HG03060 (cell line): ENCODE results near the gene GAPDHS.

ENCODE experiments used
- ATAC-seq: cut with Tn5 transposase; IDR thresholded peaks from one replicate; pipeline ENCODE4 v1.9.1; 2021; ENCODE audit warnings: low read depth, moderate number of reproducible peaks; ENCODE audit not compliant: unreplicated experiment

Gene GAPDHS

DNA sequence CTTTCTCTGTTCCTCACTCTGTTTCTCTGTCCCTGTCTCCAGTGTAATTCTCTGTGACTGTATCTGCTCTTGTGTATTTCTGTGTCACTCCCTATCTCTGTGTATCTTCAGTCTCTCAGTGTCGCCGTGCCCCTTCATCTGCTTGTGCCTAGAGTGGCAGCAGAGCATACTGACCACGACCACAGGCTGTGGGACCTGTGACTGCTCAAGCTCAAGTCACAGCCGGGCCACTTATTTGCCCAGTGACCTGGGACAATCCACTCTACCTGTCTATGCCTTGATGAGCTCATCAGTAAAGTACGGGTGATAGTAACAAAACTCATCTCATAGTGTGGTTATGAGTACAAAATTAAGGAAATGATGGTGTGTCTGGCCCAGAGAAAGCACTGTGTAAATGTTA is 20.8 kb downstream of the GAPDHS start:
- no peak for ATAC-seq

DNA sequence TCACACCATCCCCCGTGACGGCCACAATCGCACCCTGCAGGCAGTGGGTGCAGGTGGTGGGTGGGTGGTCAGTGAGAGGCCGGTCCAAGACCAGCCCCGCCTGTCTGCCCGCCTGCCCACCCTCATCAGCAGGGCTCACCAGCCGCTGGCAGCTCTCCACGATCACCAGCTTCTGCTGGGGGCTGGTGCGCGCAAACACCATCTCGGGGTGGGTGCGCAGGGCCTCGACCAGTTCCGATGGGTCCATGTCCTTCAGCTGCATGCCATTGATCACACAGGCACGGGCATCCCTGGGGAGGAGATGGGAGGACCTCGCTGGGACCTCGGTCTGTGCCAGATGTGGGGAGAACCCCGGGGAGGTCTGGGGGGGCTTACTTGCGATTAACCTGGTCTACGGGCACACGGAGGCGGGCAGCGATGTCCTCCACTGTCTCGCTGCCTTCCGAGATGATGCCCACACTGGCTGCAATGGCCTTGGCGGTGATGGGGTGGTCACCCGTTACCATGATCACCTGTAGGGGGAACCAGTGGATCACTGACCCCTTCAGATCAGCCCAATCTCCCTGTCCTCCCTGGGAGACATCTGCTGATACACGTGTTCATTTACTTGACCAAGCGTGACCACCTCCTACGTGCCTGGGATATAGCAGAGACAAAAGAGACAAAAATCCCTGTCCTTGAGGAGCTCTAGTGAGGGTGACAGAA is 22.2 kb downstream of the GAPDHS start:
- ATAC-seq: no peak

DNA sequence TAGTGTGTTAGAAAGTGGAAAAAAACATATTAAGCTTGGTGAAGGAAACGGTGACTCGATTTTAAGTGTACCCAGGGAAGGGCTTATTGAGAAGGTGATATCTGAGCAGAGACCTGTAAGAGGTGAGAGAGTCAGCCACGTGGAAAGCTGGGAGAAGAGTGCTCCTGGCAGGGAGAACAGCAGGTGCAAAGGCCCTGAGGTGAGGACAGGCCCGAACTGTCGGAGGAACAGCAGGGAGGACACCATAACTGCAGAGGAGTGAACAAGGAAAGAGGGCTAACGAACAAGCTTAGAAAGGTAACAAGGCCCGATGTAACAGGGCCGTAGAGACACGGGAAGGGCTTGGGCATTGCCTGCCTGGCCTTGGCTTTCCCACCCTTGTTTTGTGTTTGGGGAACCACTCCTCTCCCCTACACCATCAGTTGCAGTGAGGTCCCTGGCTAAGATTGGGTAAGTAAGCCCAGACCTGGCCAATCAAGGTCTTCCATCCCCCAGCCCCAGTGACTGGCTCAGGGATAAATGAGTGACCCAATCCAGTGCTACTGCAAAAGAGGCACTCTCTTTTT is 22.9 kb downstream of the GAPDHS start:
- no peak for ATAC-seq

DNA sequence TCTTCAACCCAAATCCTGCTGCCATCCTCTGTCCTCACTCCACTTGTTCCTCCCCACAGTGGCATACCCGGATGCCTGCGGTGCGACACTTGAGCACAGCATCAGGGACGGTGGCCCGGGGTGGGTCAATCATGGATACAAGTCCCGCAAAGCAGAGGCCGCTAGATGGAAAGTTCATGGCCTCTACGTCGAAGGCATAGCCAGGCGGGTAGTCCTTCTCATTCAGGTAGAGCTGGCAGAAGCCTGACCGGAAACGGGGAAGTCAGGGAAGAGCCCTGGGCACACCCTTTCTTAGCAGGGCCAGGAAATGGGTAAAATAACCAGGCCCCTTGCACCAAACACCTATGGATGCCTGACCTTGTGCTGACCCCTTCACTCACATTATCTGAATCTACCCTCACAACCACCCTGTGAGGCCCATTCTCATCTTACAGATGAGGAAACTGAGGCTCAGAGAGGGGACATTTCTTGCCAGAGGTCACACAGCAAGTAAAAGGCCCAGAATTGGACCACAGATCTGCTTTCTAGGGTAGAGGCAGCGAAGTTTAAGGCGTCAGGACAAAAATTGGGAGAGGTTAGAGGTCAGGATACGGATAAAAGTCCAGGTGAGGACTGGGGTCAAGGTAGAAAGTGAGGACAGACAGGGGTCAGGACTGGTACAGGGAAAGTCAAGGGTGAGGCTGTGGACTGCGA is 23.7 kb downstream of the GAPDHS start:
- ATAC-seq: no peak

DNA sequence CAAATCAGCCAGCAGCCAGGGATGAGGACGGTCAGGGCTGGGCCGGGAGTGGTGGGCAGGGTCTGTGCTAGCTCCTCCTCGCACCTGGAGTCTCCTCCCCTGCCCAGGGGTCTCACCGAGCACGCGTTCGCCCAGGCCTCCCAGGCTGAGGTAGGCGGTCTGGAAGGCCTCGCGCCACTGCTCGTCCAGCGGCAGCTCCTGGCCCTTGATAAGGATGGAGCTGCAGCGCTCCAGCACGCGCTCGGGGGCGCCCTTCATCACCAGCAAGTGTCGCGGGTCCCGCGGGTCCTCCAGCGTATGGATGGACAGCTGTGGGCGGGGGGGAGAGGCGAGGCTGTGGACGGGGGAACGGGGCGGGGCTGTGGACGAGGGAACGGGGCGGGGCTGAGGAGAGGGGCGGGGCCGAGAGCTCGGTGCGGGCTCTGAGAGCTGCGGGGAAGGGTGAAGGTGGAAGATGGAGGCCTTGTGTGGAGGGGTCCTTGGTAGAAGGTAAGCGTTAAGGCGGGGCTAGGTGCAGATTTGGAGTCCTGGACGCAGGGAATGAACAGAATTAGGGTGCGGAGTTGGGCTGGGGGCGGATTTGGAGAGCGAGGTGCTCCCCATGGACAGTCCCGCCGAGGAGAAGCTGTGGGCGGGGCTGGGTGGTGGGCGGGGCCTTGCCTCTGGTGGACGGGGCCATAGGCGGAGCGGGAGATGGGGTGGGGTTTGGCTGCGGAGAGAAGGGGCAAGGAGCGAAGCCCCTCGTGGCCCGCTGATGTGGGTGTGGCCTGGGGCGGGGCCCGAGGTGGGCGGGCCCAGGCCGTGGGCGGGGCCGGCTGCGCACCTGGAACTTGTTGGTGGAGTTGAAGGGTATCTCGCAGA is 24.5 kb downstream of the GAPDHS start:
- ATAC-seq: no peak

DNA sequence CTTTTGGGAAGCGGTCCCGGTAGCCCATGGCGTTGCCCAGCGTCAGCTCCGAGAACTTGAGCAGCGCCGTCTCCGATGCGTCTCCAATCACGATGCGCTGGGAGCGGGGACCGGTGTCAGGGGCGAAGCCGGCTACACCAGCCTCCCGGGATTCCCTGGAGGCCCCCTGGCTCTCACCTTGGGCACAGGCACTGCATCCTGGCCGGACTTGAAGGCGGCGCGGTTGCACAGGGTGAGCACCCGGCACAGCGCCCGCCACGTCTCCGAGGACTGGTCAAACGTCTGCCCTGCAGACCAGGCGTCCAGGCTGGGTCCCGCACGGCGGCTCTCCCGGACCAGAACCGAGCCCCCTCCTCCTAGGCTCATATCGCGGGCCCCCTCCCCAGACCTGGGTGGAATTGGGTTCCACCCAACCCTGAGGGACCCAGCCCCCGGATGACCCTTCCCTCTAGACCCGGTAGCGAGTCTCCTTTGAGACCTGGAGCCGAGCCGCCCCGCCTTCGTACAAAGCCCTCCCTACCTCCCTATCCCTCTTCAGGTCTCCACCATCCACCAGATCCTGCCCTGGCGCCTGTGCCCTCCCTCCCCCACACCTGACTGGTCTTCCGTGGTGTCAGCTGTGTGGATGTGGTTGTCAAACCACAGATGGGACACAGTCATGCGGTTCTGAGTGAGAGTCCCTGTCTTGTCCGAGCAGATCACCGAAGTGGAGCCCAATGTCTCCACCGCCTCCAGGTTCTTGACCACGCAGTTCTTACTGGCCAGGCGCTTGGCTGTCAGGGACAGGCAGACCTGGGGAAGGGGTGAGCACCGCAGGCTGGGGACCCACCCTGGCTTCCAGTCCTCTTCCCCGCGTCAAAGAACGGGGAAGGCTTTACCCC is 25.4 kb downstream of the GAPDHS start:
- ATAC-seq: no peak

DNA sequence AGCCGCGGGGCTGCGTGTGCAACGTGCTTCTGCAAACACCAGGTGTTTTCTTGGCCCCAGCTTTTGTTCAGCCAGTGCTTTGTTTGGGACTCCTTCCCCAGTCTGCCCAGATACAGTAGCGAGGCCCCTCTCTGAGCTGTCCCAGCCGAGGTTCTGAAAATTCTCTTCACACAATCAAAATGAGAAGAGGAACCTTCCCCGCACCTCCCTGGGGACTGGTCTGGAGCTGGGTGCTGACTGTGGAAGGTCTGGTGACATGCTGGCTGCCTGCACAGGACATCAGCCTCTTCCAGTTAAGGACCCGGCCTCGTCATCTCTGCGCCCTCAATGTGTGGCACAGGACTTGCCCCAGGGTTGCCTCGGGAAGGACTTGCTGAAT is 26.0 kb downstream of the GAPDHS start:
- ATAC-seq: no peak

DNA sequence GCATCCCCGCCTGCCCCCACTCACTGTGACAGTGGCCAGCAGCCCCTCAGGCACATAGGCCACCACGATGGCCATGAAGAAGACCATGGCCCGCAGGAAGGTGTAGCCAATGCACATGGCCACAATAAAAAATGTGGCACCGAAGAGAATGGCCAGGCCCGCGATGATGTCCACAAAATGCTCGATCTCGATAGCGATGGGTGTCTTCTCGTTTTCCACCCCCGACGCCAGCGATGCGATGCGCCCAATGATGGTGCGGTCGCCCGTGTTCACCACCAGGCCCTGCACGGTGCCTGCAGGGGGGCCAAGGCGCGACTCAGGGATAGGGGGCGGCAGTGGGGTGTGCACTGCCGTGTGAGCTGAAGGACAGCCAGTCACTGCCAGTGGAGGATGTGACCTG is 26.5 kb downstream of the GAPDHS start:
- ATAC-seq: no peak

DNA sequence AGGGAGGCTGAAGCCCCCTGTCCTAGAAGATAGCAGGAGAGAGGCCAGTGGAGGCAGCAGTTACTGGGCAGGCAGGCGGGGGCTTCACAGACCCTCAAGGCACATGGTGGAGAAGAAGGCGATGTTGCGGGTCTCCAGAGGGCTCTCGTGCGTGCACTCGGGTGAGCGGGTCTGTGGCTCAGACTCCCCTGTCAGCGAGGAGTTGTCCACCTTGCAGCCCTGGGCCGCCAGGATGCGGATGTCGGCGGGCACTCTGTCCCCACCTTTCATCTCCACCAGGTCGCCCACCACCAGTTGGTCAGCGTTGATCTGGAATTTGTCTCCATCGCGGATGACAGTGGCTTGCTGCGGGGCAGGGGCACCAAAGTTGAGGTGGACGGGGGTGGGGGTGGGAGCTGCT is 27.0 kb downstream of the GAPDHS start:
- ATAC-seq: no peak

DNA sequence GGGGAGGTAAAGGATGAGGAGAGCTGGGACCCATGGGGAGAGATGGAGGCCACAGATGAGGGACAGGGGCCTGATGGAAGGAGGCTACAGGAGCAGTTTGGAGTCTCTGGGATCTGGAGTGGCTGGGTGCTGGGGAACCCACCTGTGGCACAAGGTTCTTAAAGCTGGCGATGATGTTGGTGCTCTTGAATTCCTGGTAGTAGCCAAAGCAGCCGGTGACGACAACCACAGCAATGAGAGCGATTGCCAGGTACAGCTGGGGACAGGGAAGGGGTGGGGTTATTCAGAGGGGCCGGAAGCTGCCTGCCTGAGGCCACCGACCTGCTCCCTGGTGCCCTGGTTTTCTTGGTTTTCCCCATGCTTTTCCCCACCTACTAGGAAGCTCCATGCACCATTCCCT is 27.4 kb downstream of the GAPDHS start:
- ATAC-seq: no peak

DNA sequence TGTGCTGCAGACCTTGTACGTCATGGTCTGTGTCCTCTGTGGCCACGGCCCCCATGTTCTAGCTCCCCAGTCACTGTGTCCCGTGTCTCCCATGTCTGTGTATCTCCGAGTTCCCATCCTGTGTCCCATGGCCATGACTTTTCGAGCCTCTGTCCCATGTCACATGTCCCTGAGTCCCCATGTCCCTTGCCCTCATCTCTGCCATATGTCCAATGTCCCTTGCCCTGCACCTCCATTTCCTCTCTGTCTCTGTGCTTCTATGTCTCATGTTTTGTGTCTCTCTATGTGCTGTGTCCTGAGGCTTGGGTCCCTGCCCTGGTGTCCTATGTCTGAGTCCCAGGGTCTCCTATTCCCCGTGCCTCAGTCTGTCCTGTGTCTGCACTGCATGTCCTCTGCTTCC is 28.2 kb downstream of the GAPDHS start:
- ATAC-seq: no peak

DNA sequence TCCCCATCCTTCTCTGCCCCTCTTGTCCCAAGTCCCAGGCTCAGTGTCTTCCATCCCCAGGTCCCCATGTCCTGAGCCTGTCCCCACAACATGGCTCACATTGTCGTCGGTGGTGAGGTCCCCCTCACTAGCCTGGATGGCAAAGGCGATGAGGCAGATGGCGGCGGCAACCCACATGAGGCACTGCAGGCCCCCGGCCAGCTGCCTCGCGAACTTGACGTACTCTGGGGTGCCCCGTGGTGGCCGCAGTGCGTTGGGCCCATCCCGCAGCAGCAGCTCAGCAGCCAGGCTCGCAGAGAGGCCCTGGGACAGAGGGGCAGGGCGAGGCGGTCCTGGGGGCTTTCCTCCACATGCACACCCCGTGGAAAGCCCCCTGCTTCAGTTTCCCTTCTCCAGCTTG is 29.1 kb downstream of the GAPDHS start:
- no peak for ATAC-seq

DNA sequence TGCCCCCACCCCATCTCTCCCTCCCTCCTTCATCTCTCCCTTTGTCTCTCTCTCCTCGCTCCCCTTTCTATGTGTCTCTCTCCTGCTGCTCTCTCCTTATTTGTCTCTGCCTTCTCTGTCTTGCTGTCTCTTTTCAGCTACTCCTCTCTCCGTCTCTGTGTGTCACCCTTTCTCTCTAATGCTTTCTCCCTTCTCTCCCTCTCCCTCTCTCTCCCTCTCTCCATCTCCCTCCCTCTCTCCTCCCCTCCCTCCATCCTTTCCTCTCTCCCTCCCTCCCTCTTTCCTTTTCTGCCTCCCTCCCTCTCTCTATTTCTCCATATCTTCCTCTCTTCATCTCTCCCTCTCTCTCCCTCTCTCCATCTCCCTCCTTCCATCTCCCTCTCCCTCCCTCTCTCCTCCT is 29.5 kb downstream of the GAPDHS start:
- ATAC-seq: no peak

DNA sequence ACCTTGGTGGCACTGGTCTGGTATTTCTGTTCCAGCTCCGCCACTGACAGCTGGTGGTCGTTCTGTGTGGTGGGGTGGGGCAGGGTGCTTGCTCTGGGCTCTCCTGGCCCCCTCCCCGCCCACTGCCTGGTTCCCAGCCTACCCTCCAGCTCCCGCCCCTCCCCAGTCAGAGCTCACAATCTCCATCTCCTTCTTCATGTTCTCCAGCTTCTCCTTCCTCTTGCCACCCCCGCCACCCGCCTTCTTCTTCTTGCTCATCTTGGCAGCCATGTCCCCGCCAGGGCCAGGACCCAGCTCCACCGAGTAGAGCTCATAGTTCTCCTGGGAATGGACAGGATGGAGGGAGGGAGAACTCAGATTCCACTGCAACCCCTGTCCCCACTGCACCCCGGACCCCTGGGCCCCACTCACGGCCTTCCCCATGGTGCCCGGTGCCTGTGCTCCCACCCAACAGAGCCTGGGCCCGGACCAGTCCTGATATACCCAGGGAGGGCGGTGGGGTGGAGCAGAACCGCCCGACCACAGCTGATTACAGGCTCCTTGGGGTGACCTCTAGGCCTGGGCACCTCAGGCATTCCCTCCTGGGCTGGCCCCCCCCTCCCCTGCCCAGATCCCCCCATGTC is 30.1 kb downstream of the GAPDHS start, which contains the start of gene ATP4A:
ATP4A (minus strand) TSS at position 452 of the 623 bp plus-strand sequence; CDS start at position 423, 29 bp downstream.
- ATAC-seq: no peak

DNA sequence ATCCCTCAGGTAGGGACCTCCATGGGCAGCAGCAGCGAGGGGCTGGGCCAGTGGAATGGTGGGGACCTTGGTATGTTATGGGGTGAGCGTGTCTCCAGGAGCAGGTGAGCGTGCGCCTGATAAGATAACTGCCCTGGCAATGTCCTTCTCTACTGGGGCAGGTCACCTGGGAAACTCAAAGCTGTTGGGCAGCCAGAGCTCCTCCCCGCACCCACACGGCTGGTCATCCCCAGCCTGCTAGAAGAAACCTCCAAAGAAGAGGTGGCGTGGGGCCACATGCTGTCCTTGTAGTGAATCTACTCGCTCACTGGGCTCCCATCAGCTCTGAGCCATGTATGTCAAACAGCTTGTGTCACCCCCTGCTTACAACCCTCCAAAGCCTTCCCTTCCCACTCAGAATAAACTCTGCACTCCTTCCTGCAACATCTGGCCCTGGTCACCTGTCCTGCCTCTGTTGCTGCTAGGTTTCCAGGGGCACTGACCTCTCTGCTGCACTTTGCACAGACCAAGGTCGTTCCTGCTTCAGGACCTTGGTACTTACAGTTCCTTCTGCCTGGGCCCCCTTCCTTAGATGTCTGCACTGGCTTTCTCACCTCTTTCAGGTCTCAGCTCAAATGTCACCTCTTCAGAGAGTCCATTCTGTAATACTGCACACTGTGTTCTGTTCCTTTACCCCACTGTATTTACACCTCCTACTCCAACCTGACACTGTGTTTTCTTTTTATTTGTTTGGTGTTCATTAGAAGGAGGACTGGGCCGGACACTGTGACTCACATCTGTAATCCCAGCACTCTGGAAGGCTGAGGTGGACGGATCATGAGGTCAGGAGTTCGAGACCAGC is 32.0 kb downstream of the GAPDHS start:
- ATAC-seq: no peak

DNA sequence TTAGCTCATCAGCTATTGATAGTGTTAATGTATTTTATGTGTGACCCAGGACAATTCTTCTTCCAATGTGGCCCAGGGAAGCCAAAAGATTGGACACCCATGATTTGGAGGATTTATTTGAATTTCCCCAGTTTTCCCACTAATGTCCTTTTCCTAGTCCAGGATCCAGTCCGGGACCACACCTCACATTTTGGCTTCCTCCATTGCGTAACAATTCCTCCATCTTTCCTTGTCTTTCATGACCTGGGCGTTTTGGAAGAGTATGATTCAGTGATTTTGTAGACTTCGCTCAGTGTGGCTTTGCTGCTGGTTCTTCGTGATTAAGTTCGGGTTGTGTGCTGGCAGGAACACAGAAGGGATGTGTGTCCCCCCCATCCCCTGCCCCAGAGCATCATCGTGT is 33.5 kb downstream of the GAPDHS start:
- ATAC-seq: no peak

DNA sequence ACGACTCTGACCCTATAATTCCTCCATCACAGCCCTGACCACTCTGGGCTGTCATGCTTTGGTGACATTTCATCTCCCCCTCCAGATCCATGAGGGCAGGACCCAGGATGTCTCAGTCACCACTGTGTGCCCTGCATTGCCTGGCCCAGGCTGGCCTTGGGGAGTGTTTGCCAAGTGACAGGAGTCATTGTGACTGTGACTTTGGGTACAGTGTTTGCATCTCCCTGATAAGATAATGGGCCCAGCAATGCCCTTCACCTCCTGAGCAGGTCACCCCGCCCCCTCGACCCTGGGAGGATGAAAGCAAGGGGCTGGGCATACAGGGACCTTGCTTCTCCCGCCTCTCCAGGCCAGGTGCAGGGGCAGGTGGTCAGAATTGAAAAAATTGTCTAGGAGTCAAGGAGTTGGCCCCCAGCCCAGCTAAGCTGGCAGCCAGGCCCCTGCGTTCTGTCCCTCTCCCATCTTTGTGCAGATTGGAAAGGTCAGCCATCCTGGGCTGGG is 36.1 kb downstream of the GAPDHS start:
- ATAC-seq: no peak

DNA sequence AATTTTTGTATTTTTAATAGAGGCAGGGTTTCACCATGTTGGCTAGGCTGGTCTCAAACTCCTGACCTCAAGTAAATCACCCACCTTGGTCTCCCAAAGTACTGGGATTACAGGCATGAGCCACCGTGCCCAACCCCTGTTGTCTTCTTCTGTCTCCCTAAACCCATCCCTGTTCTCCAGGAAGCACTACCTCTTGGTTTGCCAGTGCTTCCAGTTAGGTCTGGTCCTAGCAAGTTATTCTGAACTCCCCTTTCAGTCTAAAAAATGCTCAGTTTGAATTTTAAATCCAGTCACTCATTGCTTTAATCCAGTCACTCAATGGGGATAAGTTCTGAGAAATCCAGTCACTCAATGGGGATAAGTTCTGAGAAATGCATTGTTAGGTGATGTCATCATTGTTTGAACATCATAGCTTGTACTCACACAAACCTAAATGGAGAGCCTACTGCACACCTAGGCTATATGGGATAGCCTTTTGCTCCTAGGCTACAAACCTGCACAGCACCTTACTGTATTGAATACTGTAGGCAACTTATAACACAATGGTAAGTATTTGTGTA is 38.2 kb downstream of the GAPDHS start:
- ATAC-seq: no peak
